Measurements from ENCODE around the gene IMPA2. TPM values are rescaled to one million over a fixed set of nuclear protein-coding genes. Genes with fewer than 3 reads are reported as not detected.

The IMPA2 gene
- total RNA-seq, 2 experiments from 2014 or later = 17.7 to 20.8 TPM

DNA sequence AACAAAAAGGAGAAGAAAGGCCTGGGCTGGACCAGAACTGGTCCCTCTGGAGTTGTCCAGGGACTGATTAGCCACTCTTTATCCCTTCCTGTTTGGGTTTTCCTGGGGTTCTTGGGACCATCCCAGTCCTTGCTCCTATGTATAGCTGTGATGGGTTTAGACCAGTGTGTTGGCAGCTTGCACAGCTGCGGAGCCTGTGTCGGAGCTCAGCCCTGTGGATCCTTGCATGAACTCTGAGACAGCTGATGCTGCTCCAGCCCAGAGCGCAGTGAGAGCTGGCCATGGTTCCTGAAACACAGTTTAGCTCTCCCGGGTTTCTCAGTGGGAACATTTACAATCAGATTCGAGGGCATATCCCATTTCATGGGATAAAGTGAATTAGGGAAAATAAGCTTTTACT lies 16.9 kb downstream of the IMPA2 start:
- Mint-ChIP-seq H3K4me1 (ENCODE audit: low read depth) (peaks cover 6% of the 10 kb centered on the region), H3K4me3 (no peak overlapping the region), H3K27me3 (no peaks in the 10 kb centered on the region), H3K9me3 (no peaks in the 10 kb centered on the region), H3K27ac (no peak overlapping the region), H3K36me3 (ENCODE audit: low read depth) (peaks cover 3% of the 10 kb centered on the region)
- DNase-seq (no peak), ATAC-seq (no peak)
- intact Hi-C loops (cut with micrococcal nuclease) = loop anchor here (10.0 kb wide), 1 partner anchor 263 kb away; no protein-coding TSS in a partner anchor
- CTCF ChIA-PET = interaction anchor here (1.4 to 12.7 kb wide), 2 partner anchors 40 to 60 kb away, joined by 3 to 247 read pairs; no protein-coding TSS in a partner anchor
- TF ChIP-seq, protein P1, sequence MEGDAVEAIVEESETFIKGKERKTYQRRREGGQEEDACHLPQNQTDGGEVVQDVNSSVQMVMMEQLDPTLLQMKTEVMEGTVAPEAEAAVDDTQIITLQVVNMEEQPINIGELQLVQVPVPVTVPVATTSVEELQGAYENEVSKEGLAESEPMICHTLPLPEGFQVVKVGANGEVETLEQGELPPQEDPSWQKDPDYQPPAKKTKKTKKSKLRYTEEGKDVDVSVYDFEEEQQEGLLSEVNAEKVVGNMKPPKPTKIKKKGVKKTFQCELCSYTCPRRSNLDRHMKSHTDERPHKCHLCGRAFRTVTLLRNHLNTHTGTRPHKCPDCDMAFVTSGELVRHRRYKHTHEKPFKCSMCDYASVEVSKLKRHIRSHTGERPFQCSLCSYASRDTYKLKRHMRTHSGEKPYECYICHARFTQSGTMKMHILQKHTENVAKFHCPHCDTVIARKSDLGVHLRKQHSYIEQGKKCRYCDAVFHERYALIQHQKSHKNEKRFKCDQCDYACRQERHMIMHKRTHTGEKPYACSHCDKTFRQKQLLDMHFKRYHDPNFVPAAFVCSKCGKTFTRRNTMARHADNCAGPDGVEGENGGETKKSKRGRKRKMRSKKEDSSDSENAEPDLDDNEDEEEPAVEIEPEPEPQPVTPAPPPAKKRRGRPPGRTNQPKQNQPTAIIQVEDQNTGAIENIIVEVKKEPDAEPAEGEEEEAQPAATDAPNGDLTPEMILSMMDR (IDR thresholded peaks at IDR 0.05) = no peak
- POLR2A ChIA-PET = no interaction called here

DNA sequence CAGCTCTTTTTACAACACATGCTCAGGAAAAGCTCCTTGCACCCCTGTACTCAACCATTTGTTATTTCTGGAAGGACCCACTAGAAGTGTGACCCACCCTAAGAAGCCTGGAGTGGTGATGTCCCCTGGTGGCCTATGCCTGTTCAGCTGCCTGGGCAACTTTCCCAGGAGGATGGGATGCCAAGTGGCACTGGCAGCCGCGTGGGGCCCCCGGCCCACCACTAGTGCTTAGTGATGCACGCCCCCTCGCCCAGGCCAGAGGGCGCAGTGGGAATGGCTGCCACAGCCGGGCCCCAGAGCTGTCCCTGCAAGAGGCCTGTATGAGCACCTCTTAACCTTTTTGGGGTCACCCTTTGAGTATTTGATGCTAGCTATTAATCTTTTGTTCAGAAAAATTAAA lies 18.1 kb downstream of the IMPA2 start:
- no peak overlapping the region for H3K27ac Mint-ChIP-seq
- no peaks in the 10 kb centered on the region for H3K9me3 Mint-ChIP-seq
- H3K4me1 Mint-ChIP-seq (ENCODE audit: low read depth) = peaks cover 6% of the 10 kb centered on the region
- TF ChIP-seq, protein P1 (IDR thresholded peaks at IDR 0.05) = no peak
- ChIA-PET CTCF (interaction anchor here (1.4 to 12.7 kb wide), 2 partner anchors 39 to 61 kb away, joined by 3 to 247 read pairs; no protein-coding TSS in a partner anchor), POLR2A (no interaction called here)
- DNase-seq (no peak), ATAC-seq (no peak)
- H3K27me3 Mint-ChIP-seq = no peaks in the 10 kb centered on the region
- no peak overlapping the region for H3K4me3 Mint-ChIP-seq
- H3K36me3 Mint-ChIP-seq (ENCODE audit: low read depth) = peaks cover 3% of the 10 kb centered on the region
- intact Hi-C loops (cut with micrococcal nuclease) = loop anchor here (10.0 kb wide), 1 partner anchor 265 kb away; no protein-coding TSS in a partner anchor

DNA sequence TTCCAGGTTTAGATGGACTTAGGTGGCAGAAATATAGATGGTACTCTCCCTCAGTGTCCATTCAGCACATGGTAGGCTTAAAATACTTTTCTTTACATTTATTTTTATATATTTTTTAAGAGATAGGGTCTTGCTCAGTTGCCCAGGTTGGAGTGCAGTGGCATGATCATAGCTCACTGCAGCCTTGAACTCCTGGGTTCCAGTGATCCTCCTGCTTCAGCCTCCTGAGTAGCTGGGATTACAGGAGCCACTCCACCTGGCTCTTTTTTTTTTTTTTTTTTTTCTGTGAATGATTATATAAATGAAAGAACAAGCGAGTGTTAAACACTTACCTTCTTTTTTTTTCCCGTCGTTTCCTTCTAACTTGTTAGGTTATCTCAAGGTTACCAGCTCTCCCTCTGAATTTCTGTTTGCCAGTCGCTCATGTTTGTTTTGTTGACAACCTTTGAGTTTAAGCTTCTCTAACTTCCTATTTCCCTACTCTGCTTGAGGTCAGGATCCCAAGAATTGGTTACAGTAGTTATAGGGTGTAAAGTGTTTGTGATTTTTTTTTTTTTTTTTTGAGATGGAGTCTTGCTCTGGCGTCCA lies 18.9 kb downstream of the IMPA2 start:
- no peaks in the 10 kb centered on the region for H3K9me3 Mint-ChIP-seq
- intact Hi-C loops (cut with micrococcal nuclease) = no loop called here
- no peaks in the 10 kb centered on the region for H3K27me3 Mint-ChIP-seq
- no peak for DNase-seq
- no peak overlapping the region for H3K4me3 Mint-ChIP-seq
- TF ChIP-seq, protein P1 (IDR thresholded peaks at IDR 0.05) = no peak
- peaks cover 6% of the 10 kb centered on the region for H3K4me1 Mint-ChIP-seq (ENCODE audit: low read depth)
- no peak for ATAC-seq
- peaks cover 3% of the 10 kb centered on the region for H3K36me3 Mint-ChIP-seq (ENCODE audit: low read depth)
- ChIA-PET POLR2A (no interaction called here), CTCF (interaction anchor here (12.7 kb wide), 1 partner anchor 62 kb away, joined by 247 read pairs; no protein-coding TSS in a partner anchor)
- no peak overlapping the region for H3K27ac Mint-ChIP-seq

DNA sequence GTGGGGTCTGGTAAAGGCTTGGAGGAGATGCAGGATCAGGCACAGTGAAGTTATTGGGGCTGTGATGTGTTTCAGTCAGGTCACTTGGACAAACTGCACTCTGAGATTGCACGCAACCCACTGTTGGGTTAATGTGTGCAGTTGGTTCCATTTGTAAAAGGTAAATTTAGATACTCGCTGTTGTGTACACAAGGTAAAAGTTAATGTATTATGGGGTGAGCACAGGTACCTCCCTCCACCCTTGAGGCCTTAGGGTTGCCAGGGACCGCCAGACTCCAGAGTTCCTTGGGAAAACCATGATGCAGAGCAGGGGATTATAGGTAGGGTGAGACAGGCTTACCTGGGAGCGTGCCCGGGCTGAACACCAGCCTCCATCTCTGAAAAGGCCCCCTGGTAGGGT lies 20.1 kb downstream of the IMPA2 start:
- Mint-ChIP-seq H3K4me1 (ENCODE audit: low read depth) (no peaks in the 10 kb centered on the region), H3K27me3 (no peaks in the 10 kb centered on the region), H3K36me3 (ENCODE audit: low read depth) (peaks cover 3% of the 10 kb centered on the region), H3K27ac (no peak overlapping the region), H3K4me3 (no peak overlapping the region), H3K9me3 (no peaks in the 10 kb centered on the region)
- DNase-seq (no peak), ATAC-seq (no peak)
- TF ChIP-seq, protein P1 (IDR thresholded peaks at IDR 0.05) = no peak
- CTCF ChIA-PET = interaction anchor here (1.0 to 2.7 kb wide), 2 partner anchors 38 to 64 kb away, joined by 3 to 16 read pairs; no protein-coding TSS in a partner anchor
- intact Hi-C loops (cut with micrococcal nuclease) = no loop called here
- POLR2A ChIA-PET = interaction anchor here (0.9 kb wide), 1 partner anchor 14 kb away, joined by 3 read pairs; no protein-coding TSS in a partner anchor

DNA sequence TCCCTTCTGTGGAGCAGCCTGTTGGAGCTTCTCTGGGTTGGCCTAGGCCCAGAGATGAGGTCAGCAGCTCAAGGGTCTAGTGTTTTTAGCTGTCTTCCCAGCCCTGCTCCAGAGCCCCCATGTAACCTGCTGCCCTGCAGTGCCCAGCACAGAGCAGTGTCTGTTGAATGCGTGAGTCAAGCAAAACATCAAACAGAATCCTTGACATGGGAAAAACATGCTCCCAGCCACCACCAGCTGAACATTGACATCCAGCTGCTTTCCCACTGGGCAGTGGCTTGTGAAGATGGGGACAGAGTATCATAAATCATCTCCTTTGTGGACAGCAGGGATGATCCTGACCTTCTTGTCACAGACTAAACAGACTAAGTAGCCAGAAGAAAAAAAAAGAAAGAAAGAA lies 22.6 kb downstream of the IMPA2 start:
- ATAC-seq (no peak), DNase-seq (no peak)
- POLR2A ChIA-PET = interaction anchor here (0.6 kb wide), 1 partner anchor 21 kb away, joined by 3 read pairs; no protein-coding TSS in a partner anchor
- TF ChIP-seq, protein P1 (IDR thresholded peaks at IDR 0.05) = no peak
- CTCF ChIA-PET = interaction anchor here (1.2 to 2.7 kb wide), 3 partner anchors 9 to 271 kb away, joined by 4 to 16 read pairs (median 8); no protein-coding TSS in a partner anchor
- H3K36me3 Mint-ChIP-seq (ENCODE audit: low read depth) = peaks cover 3% of the 10 kb centered on the region
- H3K4me3 Mint-ChIP-seq = no peak overlapping the region
- H3K4me1 Mint-ChIP-seq (ENCODE audit: low read depth) = no peaks in the 10 kb centered on the region
- no peaks in the 10 kb centered on the region for H3K9me3 Mint-ChIP-seq
- H3K27ac Mint-ChIP-seq = no peak overlapping the region
- intact Hi-C loops (cut with micrococcal nuclease) = no loop called here
- H3K27me3 Mint-ChIP-seq = no peaks in the 10 kb centered on the region

Measured in activated CD8-positive, alpha-beta T cell treated with anti-CD3 and anti-CD28 coated beads for 36 hours (primary cell).